Ishikawa (cell line): Measurements from ENCODE around the gene XG.
A peak's percentile ranks its signal among the peaks of the same experiment; 100 is the strongest.

ENCODE experiments used
- CEBPB ChIP-seq: IDR thresholded peaks from 2 replicates; pipeline ENCODE4 v1.6.1; 2012
- CREB1 ChIP-seq: IDR thresholded peaks from 2 replicates; pipeline ENCODE4 v1.6.1; 2012; ENCODE audit warnings: low read depth
- EGR1 ChIP-seq: IDR thresholded peaks from 2 replicates; pipeline ENCODE4 v1.6.1; 2012
- EP300 ChIP-seq: IDR thresholded peaks from 2 replicates; pipeline ENCODE4 v1.6.1; 2012; ENCODE audit warnings: borderline replicate concordance
- FOXM1 ChIP-seq: IDR thresholded peaks from 2 replicates; pipeline ENCODE4 v1.6.1; 2012; ENCODE audit warnings: low read depth, borderline replicate concordance
- MAX ChIP-seq: IDR thresholded peaks from 2 replicates; pipeline ENCODE4 v1.6.1; 2012
- NFIC ChIP-seq: IDR thresholded peaks from 2 replicates; pipeline ENCODE4 v1.6.1; 2012
- RAD21 ChIP-seq: IDR thresholded peaks from 2 replicates; pipeline ENCODE4 v1.6.1; 2012; ENCODE audit warnings: low read depth
- REST ChIP-seq: IDR thresholded peaks from 2 replicates; pipeline ENCODE4 v1.6.1; 2012; ENCODE audit warnings: low read depth, mild to moderate bottlenecking
- TAF1 ChIP-seq: IDR thresholded peaks from 2 replicates; pipeline ENCODE4 v1.6.1; 2012; ENCODE audit warnings: low read depth, mild to moderate bottlenecking
- TCF12 ChIP-seq: IDR thresholded peaks from 2 replicates; pipeline ENCODE4 v1.6.1; 2012; ENCODE audit warnings: low read depth
- TEAD4 ChIP-seq: IDR thresholded peaks from 2 replicates; pipeline ENCODE4 v1.6.1; 2012
- USF1 ChIP-seq: IDR thresholded peaks from 2 replicates; pipeline ENCODE4 v1.6.1; 2012
- YY1 ChIP-seq: IDR thresholded peaks from 2 replicates; pipeline ENCODE4 v1.6.1; 2012; ENCODE audit warnings: low read depth
- ZBTB7A ChIP-seq: IDR thresholded peaks from 2 replicates; pipeline ENCODE4 v1.6.1; 2012; ENCODE audit warnings: low read depth

The XG gene

GRCh38 chrX:2799369-2799768 lies 47.5 kb downstream of the XG start:
- TF ChIP-seq YY1 (no peak), CEBPB (no peak), TAF1 (no peak), RAD21 (no peak), TCF12 (no peak), EGR1 (no peak), REST (no peak), CREB1 (no peak), MAX (no peak), TEAD4 (no peak), USF1 (no peak), ZBTB7A (no peak)

GRCh38 chrX:2801223-2801622 lies 49.4 kb downstream of the XG start:
- TF ChIP-seq YY1, result no peak
- TF ChIP-seq RAD21, result no peak
- TF ChIP-seq REST, result no peak
- no peak for TF ChIP-seq EGR1
- no peak for TF ChIP-seq CREB1
- TF ChIP-seq MAX, result no peak
- TF ChIP-seq TEAD4, result no peak
- TF ChIP-seq TCF12, result no peak
- no peak for TF ChIP-seq NFIC
- no peak for TF ChIP-seq EP300
- no peak for TF ChIP-seq TAF1
- TF ChIP-seq USF1, result no peak
- TF ChIP-seq FOXM1, result no peak
- no peak for TF ChIP-seq CEBPB
- TF ChIP-seq ZBTB7A, result no peak

- TF ChIP-seq TAF1, result no peak
- no peak for TF ChIP-seq FOXM1
- TF ChIP-seq MAX, result no peak
- TF ChIP-seq REST, result no peak
- no peak for TF ChIP-seq TEAD4
- TF ChIP-seq EGR1, result no peak
Measured at GRCh38 chrX:2811271-2811670, 59.4 kb downstream of the XG start.

GRCh38 chrX:2812161-2812907 lies 60.5 kb downstream of the XG start:
- peak; percentile 69 for TF ChIP-seq RAD21

GRCh38 chrX:2817036-2817435 lies 65.2 kb downstream of the XG start:
- no peak for TF ChIP-seq ZBTB7A
